ENCODE measurements around the gene ZNF70. TPM values are rescaled to one million over a fixed set of nuclear protein-coding genes. Genes with fewer than 3 reads are reported as not detected.

ZNF70 gene
- total and polyA plus RNA-seq, 9 of the 15 experiments (the other 6 are each of a cell fraction or from before 2014, with no cell fraction given) = 0.14 to 3.3 (median 1.4) TPM

DNA sequence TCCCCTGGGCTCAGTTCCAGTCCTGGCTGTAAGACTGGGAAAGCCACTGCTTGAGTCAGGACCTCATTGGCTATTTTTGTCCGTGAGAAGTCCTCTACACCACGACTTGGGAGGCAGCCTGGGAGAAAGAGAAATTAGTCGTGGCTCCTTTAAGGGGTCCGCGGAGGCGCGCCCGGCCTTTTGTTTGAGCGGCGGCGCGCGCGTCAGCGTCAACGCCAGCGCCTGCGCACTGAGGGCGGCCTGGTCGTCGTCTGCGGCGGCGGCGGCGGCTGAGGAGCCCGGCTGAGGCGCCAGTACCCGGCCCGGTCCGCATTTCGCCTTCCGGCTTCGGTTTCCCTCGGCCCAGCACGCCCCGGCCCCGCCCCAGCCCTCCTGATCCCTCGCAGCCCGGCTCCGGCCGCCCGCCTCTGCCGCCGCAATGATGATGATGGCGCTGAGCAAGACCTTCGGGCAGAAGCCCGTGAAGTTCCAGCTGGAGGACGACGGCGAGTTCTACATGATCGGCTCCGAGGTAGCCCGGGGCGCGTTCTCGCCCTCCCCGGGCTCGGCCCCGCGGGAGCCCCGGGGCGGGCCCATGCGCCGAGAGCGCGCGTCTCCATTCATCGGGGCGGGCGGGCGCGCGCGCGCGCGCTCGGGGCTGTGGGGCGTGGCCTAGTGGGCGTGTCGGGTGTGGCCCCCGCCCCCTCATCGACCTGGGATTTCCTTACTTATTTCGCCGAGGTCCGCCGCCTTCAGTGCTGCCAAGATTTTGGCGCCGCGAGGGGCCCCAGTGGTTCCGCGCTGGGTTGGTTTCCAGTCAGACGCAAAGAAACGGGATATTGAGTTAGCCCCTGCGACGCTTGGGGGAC is 36.1 kb upstream of the ZNF70 start, which contains the start of gene SMARCB1 (continued):
- TF ChIP-seq, protein P1, sequence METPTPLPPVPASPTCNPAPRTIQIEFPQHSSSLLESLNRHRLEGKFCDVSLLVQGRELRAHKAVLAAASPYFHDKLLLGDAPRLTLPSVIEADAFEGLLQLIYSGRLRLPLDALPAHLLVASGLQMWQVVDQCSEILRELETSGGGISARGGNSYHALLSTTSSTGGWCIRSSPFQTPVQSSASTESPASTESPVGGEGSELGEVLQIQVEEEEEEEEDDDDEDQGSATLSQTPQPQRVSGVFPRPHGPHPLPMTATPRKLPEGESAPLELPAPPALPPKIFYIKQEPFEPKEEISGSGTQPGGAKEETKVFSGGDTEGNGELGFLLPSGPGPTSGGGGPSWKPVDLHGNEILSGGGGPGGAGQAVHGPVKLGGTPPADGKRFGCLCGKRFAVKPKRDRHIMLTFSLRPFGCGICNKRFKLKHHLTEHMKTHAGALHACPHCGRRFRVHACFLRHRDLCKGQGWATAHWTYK (CRISPR knock-in tag; IDR thresholded peaks at IDR 0.05) = peak; percentile 29; the same call in 1 of the 2 replicates
- TF ChIP-seq, protein P2, sequence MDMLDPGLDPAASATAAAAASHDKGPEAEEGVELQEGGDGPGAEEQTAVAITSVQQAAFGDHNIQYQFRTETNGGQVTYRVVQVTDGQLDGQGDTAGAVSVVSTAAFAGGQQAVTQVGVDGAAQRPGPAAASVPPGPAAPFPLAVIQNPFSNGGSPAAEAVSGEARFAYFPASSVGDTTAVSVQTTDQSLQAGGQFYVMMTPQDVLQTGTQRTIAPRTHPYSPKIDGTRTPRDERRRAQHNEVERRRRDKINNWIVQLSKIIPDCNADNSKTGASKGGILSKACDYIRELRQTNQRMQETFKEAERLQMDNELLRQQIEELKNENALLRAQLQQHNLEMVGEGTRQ (CRISPR knock-in tag; IDR thresholded peaks at IDR 0.05) = no peak
- TF ChIP-seq HLTF (IDR thresholded peaks at IDR 0.05) = no peak
- TF ChIP-seq, protein P3, sequence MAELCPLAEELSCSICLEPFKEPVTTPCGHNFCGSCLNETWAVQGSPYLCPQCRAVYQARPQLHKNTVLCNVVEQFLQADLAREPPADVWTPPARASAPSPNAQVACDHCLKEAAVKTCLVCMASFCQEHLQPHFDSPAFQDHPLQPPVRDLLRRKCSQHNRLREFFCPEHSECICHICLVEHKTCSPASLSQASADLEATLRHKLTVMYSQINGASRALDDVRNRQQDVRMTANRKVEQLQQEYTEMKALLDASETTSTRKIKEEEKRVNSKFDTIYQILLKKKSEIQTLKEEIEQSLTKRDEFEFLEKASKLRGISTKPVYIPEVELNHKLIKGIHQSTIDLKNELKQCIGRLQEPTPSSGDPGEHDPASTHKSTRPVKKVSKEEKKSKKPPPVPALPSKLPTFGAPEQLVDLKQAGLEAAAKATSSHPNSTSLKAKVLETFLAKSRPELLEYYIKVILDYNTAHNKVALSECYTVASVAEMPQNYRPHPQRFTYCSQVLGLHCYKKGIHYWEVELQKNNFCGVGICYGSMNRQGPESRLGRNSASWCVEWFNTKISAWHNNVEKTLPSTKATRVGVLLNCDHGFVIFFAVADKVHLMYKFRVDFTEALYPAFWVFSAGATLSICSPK (IDR thresholded peaks at IDR 0.05; ENCODE audit: borderline replicate concordance) = no peak
- TF ChIP-seq, protein P4, sequence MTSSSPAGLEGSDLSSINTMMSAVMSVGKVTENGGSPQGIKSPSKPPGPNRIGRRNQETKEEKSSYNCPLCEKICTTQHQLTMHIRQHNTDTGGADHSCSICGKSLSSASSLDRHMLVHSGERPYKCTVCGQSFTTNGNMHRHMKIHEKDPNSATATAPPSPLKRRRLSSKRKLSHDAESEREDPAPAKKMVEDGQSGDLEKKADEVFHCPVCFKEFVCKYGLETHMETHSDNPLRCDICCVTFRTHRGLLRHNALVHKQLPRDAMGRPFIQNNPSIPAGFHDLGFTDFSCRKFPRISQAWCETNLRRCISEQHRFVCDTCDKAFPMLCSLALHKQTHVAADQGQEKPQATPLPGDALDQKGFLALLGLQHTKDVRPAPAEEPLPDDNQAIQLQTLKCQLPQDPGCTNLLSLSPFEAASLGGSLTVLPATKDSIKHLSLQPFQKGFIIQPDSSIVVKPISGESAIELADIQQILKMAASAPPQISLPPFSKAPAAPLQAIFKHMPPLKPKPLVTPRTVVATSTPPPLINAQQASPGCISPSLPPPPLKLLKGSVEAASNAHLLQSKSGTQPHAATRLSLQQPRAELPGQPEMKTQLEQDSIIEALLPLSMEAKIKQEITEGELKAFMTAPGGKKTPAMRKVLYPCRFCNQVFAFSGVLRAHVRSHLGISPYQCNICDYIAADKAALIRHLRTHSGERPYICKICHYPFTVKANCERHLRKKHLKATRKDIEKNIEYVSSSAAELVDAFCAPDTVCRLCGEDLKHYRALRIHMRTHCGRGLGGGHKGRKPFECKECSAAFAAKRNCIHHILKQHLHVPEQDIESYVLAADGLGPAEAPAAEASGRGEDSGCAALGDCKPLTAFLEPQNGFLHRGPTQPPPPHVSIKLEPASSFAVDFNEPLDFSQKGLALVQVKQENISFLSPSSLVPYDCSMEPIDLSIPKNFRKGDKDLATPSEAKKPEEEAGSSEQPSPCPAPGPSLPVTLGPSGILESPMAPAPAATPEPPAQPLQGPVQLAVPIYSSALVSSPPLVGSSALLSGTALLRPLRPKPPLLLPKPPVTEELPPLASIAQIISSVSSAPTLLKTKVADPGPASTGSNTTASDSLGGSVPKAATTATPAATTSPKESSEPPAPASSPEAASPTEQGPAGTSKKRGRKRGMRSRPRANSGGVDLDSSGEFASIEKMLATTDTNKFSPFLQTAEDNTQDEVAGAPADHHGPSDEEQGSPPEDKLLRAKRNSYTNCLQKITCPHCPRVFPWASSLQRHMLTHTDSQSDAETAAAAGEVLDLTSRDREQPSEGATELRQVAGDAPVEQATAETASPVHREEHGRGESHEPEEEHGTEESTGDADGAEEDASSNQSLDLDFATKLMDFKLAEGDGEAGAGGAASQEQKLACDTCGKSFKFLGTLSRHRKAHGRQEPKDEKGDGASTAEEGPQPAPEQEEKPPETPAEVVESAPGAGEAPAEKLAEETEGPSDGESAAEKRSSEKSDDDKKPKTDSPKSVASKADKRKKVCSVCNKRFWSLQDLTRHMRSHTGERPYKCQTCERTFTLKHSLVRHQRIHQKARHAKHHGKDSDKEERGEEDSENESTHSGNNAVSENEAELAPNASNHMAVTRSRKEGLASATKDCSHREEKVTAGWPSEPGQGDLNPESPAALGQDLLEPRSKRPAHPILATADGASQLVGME (CRISPR knock-in tag; IDR thresholded peaks at IDR 0.05) = no peak
- TF ChIP-seq ZNF584 (CRISPR knock-in tag; IDR thresholded peaks at IDR 0.05; ENCODE audit: low read depth) = no peak
- no peak for TF ChIP-seq ZNF143 (CRISPR knock-in tag; IDR thresholded peaks at IDR 0.05)
- peak; percentile 77 for TF ChIP-seq L3MBTL2 (IDR thresholded peaks at IDR 0.05)
- no peak for TF ChIP-seq RHOXF2B (CRISPR knock-in tag; conservative IDR thresholded peaks at IDR 0.05)
- no peak for TF ChIP-seq U2AF1 (optimal IDR thresholded peaks at IDR 0.05; ENCODE audit: low read depth, low read length)
- TF ChIP-seq ZFP1 (CRISPR knock-in tag; IDR thresholded peaks at IDR 0.05) = no peak
- TF ChIP-seq, protein P5, sequence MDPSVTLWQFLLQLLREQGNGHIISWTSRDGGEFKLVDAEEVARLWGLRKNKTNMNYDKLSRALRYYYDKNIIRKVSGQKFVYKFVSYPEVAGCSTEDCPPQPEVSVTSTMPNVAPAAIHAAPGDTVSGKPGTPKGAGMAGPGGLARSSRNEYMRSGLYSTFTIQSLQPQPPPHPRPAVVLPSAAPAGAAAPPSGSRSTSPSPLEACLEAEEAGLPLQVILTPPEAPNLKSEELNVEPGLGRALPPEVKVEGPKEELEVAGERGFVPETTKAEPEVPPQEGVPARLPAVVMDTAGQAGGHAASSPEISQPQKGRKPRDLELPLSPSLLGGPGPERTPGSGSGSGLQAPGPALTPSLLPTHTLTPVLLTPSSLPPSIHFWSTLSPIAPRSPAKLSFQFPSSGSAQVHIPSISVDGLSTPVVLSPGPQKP (CRISPR knock-in tag; IDR thresholded peaks at IDR 0.05) = no peak
- no peak for TF ChIP-seq KAT8 (IDR thresholded peaks at IDR 0.05; ENCODE audit: low read depth)
- TF ChIP-seq POLR2AphosphoS5 (IDR thresholded peaks at IDR 0.05; ENCODE audit: control insufficient read depth, insufficient read depth, low read depth, low read length) = no peak
- peak; percentile 34 to 55; a peak in 3 of 4 replicates for TF ChIP-seq MAZ (CRISPR knock-in tag; conservative IDR thresholded peaks at IDR 0.05 in 1 of 2, IDR thresholded peaks at IDR 0.05 in 1 of 2)

Measured in K562 (cell line).